ENCODE data around the gene TRNP1.
A peak's percentile ranks its signal among the peaks of the same experiment; 100 is the strongest.
"Not testable (repeated sequence)": the region's sequence is repeated elsewhere in the genome, so short reads cannot be mapped to it uniquely, and the experiment has no call there.

Gene TRNP1

GRCh38 chr1:26972821-26973220 lies 20.7 kb upstream of the TRNP1 start:
- no peak for DNase-seq (ENCODE audit: low read depth)

GRCh38 chr1:26976621-26977510 lies 16.6 kb upstream of the TRNP1 start:
- no peak for DNase-seq (ENCODE audit: low read depth)

- DNase-seq (ENCODE audit: low read depth), result no peak
Observed at GRCh38 chr1:26978901-26979300, 14.6 kb upstream of the TRNP1 start.

GRCh38 chr1:26981146-26981846 lies 12.2 kb upstream of the TRNP1 start:
- DNase-seq (ENCODE audit: low read depth), result no peak

GRCh38 chr1:26983863-26984262 lies 9.6 kb upstream of the TRNP1 start:
- DNase-seq (ENCODE audit: low read depth), result no peak

- DNase-seq (ENCODE audit: low read depth), result no peak
Observed at GRCh38 chr1:26984291-26984690, 9.2 kb upstream of the TRNP1 start.

GRCh38 chr1:26986658-26987057 lies 6.8 kb upstream of the TRNP1 start:
- DNase-seq (ENCODE audit: low read depth), result no peak

- DNase-seq (ENCODE audit: low read depth), result not testable (repeated sequence)
Observed at GRCh38 chr1:26989403-26990109, 3.9 kb upstream of the TRNP1 start.

GRCh38 chr1:26991310-26992116 lies 2.0 kb upstream of the TRNP1 start:
- peak; percentile 55 for DNase-seq (ENCODE audit: low read depth)

GRCh38 chr1:26994020-26994786 lies 711 bp downstream of the TRNP1 start:
- DNase-seq (ENCODE audit: low read depth), result no peak

- peak; percentile 58 for DNase-seq (ENCODE audit: low read depth)
Observed at GRCh38 chr1:26994787-26995517, 1.5 kb downstream of the TRNP1 start.

- peak; percentile 70 for DNase-seq (ENCODE audit: low read depth)
Observed at GRCh38 chr1:26996024-26996423, 2.5 kb downstream of the TRNP1 start.

- DNase-seq (ENCODE audit: low read depth), result no peak
Observed at GRCh38 chr1:26996665-26997064, 3.2 kb downstream of the TRNP1 start.

GRCh38 chr1:26998429-26999300 lies 5.2 kb downstream of the TRNP1 start:
- no peak for DNase-seq (ENCODE audit: low read depth)

GRCh38 chr1:26999440-26999987 lies 6.0 kb downstream of the TRNP1 start:
- DNase-seq (ENCODE audit: low read depth), result peak; percentile 98

- DNase-seq (ENCODE audit: low read depth), result no peak
Observed at GRCh38 chr1:27000090-27000816, 6.8 kb downstream of the TRNP1 start.

- peak; percentile 75 for DNase-seq (ENCODE audit: low read depth)
Observed at GRCh38 chr1:27000817-27001460, 7.4 kb downstream of the TRNP1 start.

Measured in amniotic epithelial cell (primary cell).